Erythroblast (primary cell): ENCODE data around the gene QRICH2.

Source experiments
- GATA1 ChIP-seq: IDR thresholded peaks from 2 replicates; pipeline ENCODE4 v1.6.1; 2011; ENCODE audit warnings: low read depth, mild to moderate bottlenecking, control low read depth, low read length, moderate library complexity
- POLR2A ChIP-seq: IDR thresholded peaks from 2 replicates; pipeline ENCODE4 v1.6.1; 2011; ENCODE audit warnings: mild to moderate bottlenecking, low read length

- TF ChIP-seq GATA1 (no peak), POLR2A (no peak)
Observed at GRCh38 chr17:76297436-76297835, 10.6 kb downstream of the QRICH2 start.
